ENCODE measurements around the gene EEF1AKMT1. TPM values are rescaled to one million over a fixed set of nuclear protein-coding genes. Genes with fewer than 3 reads are reported as not detected.

The EEF1AKMT1 gene
- total RNA-seq, 1 experiment from 2014 or later: 6.1 TPM

GRCh38 chr13:20696073-20696472 lies 77.7 kb downstream of the EEF1AKMT1 start:
- DNase-seq: no peak
- no peak overlapping the region for H3K14ac ChIP-seq (ENCODE audit: insufficient read depth, low read length)
- H2BK5ac ChIP-seq (ENCODE audit: insufficient read length, low read length): no peak overlapping the region
- no CpG with 5 or more reads among the region's 4 CpGs for WGBS (ENCODE audit: extremely low coverage, insufficient read length, low lambda C conversion rate)
- H3K27ac ChIP-seq (ENCODE audit: insufficient read length, low read depth, low read length): no peak overlapping the region
- H2BK120ac ChIP-seq (ENCODE audit: low read depth, low read length, poor library complexity, severe bottlenecking): no peak overlapping the region
- no peak overlapping the region for H2BK12ac ChIP-seq (ENCODE audit: insufficient read length, low read depth, low read length)
- H3K4ac ChIP-seq (ENCODE audit: low read depth, low read length): no peak overlapping the region
- no peak overlapping the region for H2AK5ac ChIP-seq (ENCODE audit: insufficient read length, low read length)
- no peaks in the 10 kb centered on the region for H3K23me2 ChIP-seq (ENCODE audit: insufficient read length, low read depth, low read length, poor library complexity, severe bottlenecking)
- no peaks in the 10 kb centered on the region for H3K79me1 ChIP-seq (ENCODE audit: insufficient read depth, low read depth, low read length, poor library complexity, severe bottlenecking)
- Mint-ChIP-seq H3K4me1 (no peaks in the 10 kb centered on the region), H3K9me3 (no peaks in the 10 kb centered on the region), H3K27me3 (ENCODE audit: low read depth) (peaks cover 9% of the 10 kb centered on the region), H3K27ac (no peak overlapping the region), H3K36me3 (ENCODE audit: insufficient read depth in 1 of 3, low read depth in 3 of 3) (no peaks in the 10 kb centered on the region), H3K4me3 (no peak overlapping the region)
- H2AFZ ChIP-seq (ENCODE audit: low read length): no peak overlapping the region
- H3K9me3 ChIP-seq (ENCODE audit: control insufficient read depth, low read depth, low read length): no peaks in the 10 kb centered on the region
- no peak overlapping the region for H3K9ac ChIP-seq (ENCODE audit: extremely low read depth, insufficient read length, low read length)
- H3T11ph ChIP-seq (ENCODE audit: low read length): no peak overlapping the region
- H4K5ac ChIP-seq (ENCODE audit: insufficient read length, low read depth, low read length): no peak overlapping the region
- H2BK15ac ChIP-seq (ENCODE audit: low read depth, low read length): no peak overlapping the region
- H3K18ac ChIP-seq (ENCODE audit: insufficient read length, low read depth, low read length): no peak overlapping the region
- H3K4me1 ChIP-seq (ENCODE audit: insufficient read depth, low read length): no peaks in the 10 kb centered on the region
- H3K23ac ChIP-seq (ENCODE audit: insufficient read length, low read depth, low read length): no peak overlapping the region
- H2BK20ac ChIP-seq (ENCODE audit: low read depth, low read length, poor library complexity, severe bottlenecking): no peak overlapping the region
- H3K79me2 ChIP-seq (ENCODE audit: insufficient read depth, low read length): no peaks in the 10 kb centered on the region
- no peak overlapping the region for H3K56ac ChIP-seq (ENCODE audit: insufficient read length, low read depth, low read length)
- H3K27me3 ChIP-seq (ENCODE audit: insufficient read depth, low read length): no peaks in the 10 kb centered on the region
- no peak for TF ChIP-seq CTCF (conservative IDR thresholded peaks at IDR 0.05)
- H3K4me2 ChIP-seq (ENCODE audit: insufficient read depth, insufficient read length, low read length): no peak overlapping the region
- H4K8ac ChIP-seq (replicated peaks; ENCODE audit: insufficient read length, low read depth, low read length): no peak overlapping the region
- H4K91ac ChIP-seq (ENCODE audit: insufficient read length, low read depth, low read length): no peak overlapping the region
- H4K20me1 ChIP-seq (ENCODE audit: control insufficient read depth, insufficient read depth, insufficient read length): no peaks in the 10 kb centered on the region

All from H9 (cell line).